Myometrial cell (primary cell): ENCODE measurements around the gene RFC2. TPM values are rescaled to one million over a fixed set of nuclear protein-coding genes. Genes with fewer than 3 reads are reported as not detected.

Experiments
- total RNA-seq: library from RNA; depleted of rRNA; stranded (reverse); fragments of >200 nt; gene quantifications from 2 replicates; pipeline ENCODE4 v1.2.3, GENCODE V29; 2015

Gene RFC2
- 32.6 and 38.6 TPM in 2 replicates for total RNA-seq

DNA sequence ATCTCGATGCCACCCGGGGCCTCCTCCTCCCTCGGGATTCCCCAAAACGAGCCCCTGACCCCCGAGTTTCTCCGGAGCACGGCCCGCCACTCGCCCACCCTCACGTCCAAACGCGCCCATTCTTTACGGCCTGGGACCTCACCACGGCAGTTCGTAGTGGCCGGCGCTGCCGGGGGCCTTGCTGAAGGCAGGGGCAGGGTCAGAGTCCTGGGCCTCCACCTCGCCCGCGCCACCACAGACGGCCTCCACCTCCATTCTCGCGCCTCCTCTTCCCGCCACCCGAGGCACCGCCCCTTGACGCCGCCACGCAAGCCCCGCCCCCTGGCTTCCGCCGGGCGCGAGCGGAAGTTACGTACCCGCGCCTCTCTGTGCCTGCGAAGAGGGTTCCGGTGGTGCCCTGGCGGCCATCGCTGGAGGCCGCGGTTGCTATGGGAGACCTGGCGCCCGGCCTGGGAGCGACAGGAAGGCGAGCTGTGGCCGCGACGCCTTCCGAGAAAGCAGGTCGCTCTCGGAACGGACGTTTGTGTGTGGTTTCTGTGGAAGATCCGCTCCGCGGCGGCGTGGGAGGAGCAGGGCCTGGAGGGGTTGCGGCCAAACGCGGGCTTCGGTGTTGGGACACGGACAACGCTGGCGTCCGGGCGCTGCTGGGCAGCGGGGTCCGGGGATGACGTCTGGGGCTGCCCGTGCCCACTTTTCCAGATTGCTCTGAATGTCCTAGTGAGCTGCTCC is at the start of gene RFC2:
TSS of gene RFC2 (minus strand) at position 271 of the 729 bp plus-strand sequence. CDS start at position 255, 16 bp downstream.

DNA sequence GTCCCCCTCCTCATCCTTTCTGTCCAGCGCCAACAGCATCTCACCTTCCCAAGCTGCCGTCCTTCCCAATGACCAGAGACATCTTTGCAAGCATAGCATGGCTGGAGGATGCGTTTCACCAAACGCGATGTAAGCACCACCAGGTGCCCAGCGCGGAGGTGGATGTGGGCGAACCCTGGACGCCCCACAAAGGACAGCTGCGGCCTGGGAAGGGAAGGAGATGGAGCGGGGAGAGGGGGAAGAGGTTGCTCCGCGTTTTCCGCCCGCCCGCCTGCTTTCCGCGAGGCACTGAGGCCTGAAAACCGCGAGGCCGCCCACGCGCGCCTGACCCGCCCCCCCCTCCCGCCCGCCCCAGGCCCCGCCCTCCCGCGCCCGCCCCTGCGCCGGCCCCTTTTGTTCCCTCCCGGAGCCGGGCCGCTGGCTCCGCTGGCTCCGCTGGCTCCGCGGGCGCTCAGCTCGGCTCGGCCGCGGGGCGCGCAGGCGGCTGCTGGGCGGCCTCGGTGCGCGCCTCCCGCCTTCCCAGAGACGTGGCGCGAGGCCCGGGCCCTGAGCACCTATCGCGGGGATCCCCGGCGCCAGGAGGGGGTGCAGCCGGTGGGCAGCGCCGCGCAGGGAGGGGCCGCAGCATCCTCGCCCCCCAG is 34.9 kb upstream of the RFC2 start, which contains the start of gene CLIP2:
TSS of gene CLIP2 (plus strand) at position 390 of the 641 bp plus-strand sequence. CDS start 28,140 bp downstream, outside the sequence.

Other genes starting within 250 kb of the RFC2 start
- gene ELN, start 226.2 kb downstream of the RFC2 start, total RNA-seq = 0.18 and 1.7 TPM in 2 replicates
- gene LIMK1, start 170.6 kb downstream of the RFC2 start, total RNA-seq = 56.4 and 62.3 TPM in 2 replicates
- gene EIF4H, start 80.0 kb downstream of the RFC2 start, total RNA-seq = 399 and 445 TPM in 2 replicates
- gene LAT2, start 44.4 kb downstream of the RFC2 start, total RNA-seq = 0.29 TPM in 1 of 2 replicates, not detected in the other
- 39.2 and 42.7 TPM in 2 replicates for gene CLIP2, start 35.0 kb upstream of the RFC2 start, total RNA-seq
- 21.4 and 25.7 TPM in 2 replicates for gene GTF2IRD1, start 199.5 kb upstream of the RFC2 start, total RNA-seq